Measurements from ENCODE around the gene KRTAP4-3.

KRTAP4-3 gene

GRCh38 chr17:41185001-41185400, 17.0 kb upstream of the KRTAP4-3 start:
- DNase-seq (ENCODE audit: low spot score) (no peak), ATAC-seq (ENCODE audit: low read depth) (no peak)
- no peaks in the 10 kb centered on the region for H3K36me3 ChIP-seq (ENCODE audit: low read depth)
- no peaks in the 10 kb centered on the region for H3K9me3 ChIP-seq (ENCODE audit: severe bottlenecking)
- no peaks in the 10 kb centered on the region for H3K4me1 ChIP-seq (ENCODE audit: insufficient read depth, poor library complexity, severe bottlenecking)
- H3K27ac ChIP-seq (ENCODE audit: poor library complexity, severe bottlenecking): no peak overlapping the region
- H3K27me3 ChIP-seq (ENCODE audit: insufficient read depth, poor library complexity, severe bottlenecking): no peaks in the 10 kb centered on the region
- H3K4me3 ChIP-seq (ENCODE audit: severe bottlenecking): no peak overlapping the region
- no peak for TF ChIP-seq CTCF (IDR thresholded peaks at IDR 0.05; ENCODE audit: poor library complexity, severe bottlenecking)

- Histone ChIP-seq H3K27me3 (ENCODE audit: insufficient read depth, poor library complexity, severe bottlenecking) (no peaks in the 10 kb centered on the region), H3K36me3 (ENCODE audit: low read depth) (no peaks in the 10 kb centered on the region), H3K4me3 (ENCODE audit: severe bottlenecking) (no peak within 1 kb of the TSS), H3K4me1 (ENCODE audit: insufficient read depth, poor library complexity, severe bottlenecking) (no peaks in the 10 kb centered on the region), H3K27ac (ENCODE audit: poor library complexity, severe bottlenecking) (no peak within 1 kb of the TSS), H3K9me3 (ENCODE audit: severe bottlenecking) (no peaks in the 10 kb centered on the region)
- no peak for TF ChIP-seq CTCF (IDR thresholded peaks at IDR 0.05; ENCODE audit: poor library complexity, severe bottlenecking)
- DNase-seq (ENCODE audit: low spot score) (no peak), ATAC-seq (ENCODE audit: low read depth) (no peak)
Measured at GRCh38 chr17:41184480-41184961, 16.5 kb upstream of the KRTAP4-3 start, which contains the start of gene KRTAP4-1. TSS of gene KRTAP4-1 (minus strand) at chr17:41184911. CDS start at chr17:41184854, 57 bp downstream.

- Histone ChIP-seq H3K4me3 (ENCODE audit: severe bottlenecking) (no peak overlapping the region), H3K27me3 (ENCODE audit: insufficient read depth, poor library complexity, severe bottlenecking) (no peaks in the 10 kb centered on the region), H3K4me1 (ENCODE audit: insufficient read depth, poor library complexity, severe bottlenecking) (no peaks in the 10 kb centered on the region), H3K9me3 (ENCODE audit: severe bottlenecking) (no peaks in the 10 kb centered on the region), H3K27ac (ENCODE audit: poor library complexity, severe bottlenecking) (no peak overlapping the region), H3K36me3 (ENCODE audit: low read depth) (no peaks in the 10 kb centered on the region)
- ATAC-seq (ENCODE audit: low read depth): no peak
- TF ChIP-seq CTCF (IDR thresholded peaks at IDR 0.05; ENCODE audit: poor library complexity, severe bottlenecking): no peak
- no peak for DNase-seq (ENCODE audit: low spot score)
Measured at GRCh38 chr17:41178843-41179616, 11.0 kb upstream of the KRTAP4-3 start.

- no peaks in the 10 kb centered on the region for H3K27me3 ChIP-seq (ENCODE audit: insufficient read depth, poor library complexity, severe bottlenecking)
- no peaks in the 10 kb centered on the region for H3K36me3 ChIP-seq (ENCODE audit: low read depth)
- ATAC-seq (ENCODE audit: low read depth) (no peak), DNase-seq (ENCODE audit: low spot score) (no peak)
- no peak for TF ChIP-seq CTCF (IDR thresholded peaks at IDR 0.05; ENCODE audit: poor library complexity, severe bottlenecking)
- H3K4me1 ChIP-seq (ENCODE audit: insufficient read depth, poor library complexity, severe bottlenecking): no peaks in the 10 kb centered on the region
- H3K4me3 ChIP-seq (ENCODE audit: severe bottlenecking): no peak overlapping the region
- no peaks in the 10 kb centered on the region for H3K9me3 ChIP-seq (ENCODE audit: severe bottlenecking)
- no peak overlapping the region for H3K27ac ChIP-seq (ENCODE audit: poor library complexity, severe bottlenecking)
Measured at GRCh38 chr17:41178341-41178740, 10.3 kb upstream of the KRTAP4-3 start.

- no peaks in the 10 kb centered on the region for H3K27me3 ChIP-seq (ENCODE audit: insufficient read depth, poor library complexity, severe bottlenecking)
- DNase-seq (ENCODE audit: low spot score) (no peak), ATAC-seq (ENCODE audit: low read depth) (no peak)
- H3K4me1 ChIP-seq (ENCODE audit: insufficient read depth, poor library complexity, severe bottlenecking): no peaks in the 10 kb centered on the region
- no peak within 1 kb of the TSS for H3K27ac ChIP-seq (ENCODE audit: poor library complexity, severe bottlenecking)
- no peaks in the 10 kb centered on the region for H3K9me3 ChIP-seq (ENCODE audit: severe bottlenecking)
- no peak within 1 kb of the TSS for H3K4me3 ChIP-seq (ENCODE audit: severe bottlenecking)
- no peaks in the 10 kb centered on the region for H3K36me3 ChIP-seq (ENCODE audit: low read depth)
- no peak for TF ChIP-seq CTCF (IDR thresholded peaks at IDR 0.05; ENCODE audit: poor library complexity, severe bottlenecking)
Measured at GRCh38 chr17:41177727-41178271, 9.8 kb upstream of the KRTAP4-3 start, which contains the start of gene KRTAP4-2. TSS of gene KRTAP4-2 (minus strand) at chr17:41178221. CDS start at chr17:41178164, 57 bp downstream.

Data from RWPE2 (cell line).